Right hindlimb (tissue), 1 donor: ENCODE results near the gene PDHB.

Experiments used
- DNase-seq: peaks from one replicate; pipeline ENCODE4 v3.0.0-alpha.2; 2018

The PDHB gene

GRCh38 chr3:58434990-58435389 is 1.4 kb upstream of the PDHB start:
- no peak for DNase-seq

GRCh38 chr3:58434511-58434910 is 879 bp upstream of the PDHB start:
- no peak for DNase-seq

- no peak for DNase-seq
Measured at GRCh38 chr3:58434168-58434504, 504 bp upstream of the PDHB start.

GRCh38 chr3:58432905-58433304 is 727 bp downstream of the PDHB start:
- no peak for DNase-seq

GRCh38 chr3:58429657-58430056 is 4.0 kb downstream of the PDHB start:
- no peak for DNase-seq

- no peak for DNase-seq
Measured at GRCh38 chr3:58427661-58428361, 5.8 kb downstream of the PDHB start.

GRCh38 chr3:58425782-58426181 is 7.8 kb downstream of the PDHB start:
- no peak for DNase-seq

GRCh38 chr3:58424613-58425012 is 9.0 kb downstream of the PDHB start:
- DNase-seq = no peak

- DNase-seq = no peak
Measured at GRCh38 chr3:58422756-58423325, 10.8 kb downstream of the PDHB start.

GRCh38 chr3:58421004-58421403 is 12.6 kb downstream of the PDHB start:
- no peak for DNase-seq

- peak; percentile 64 for DNase-seq
Measured at GRCh38 chr3:58419780-58420507, 13.7 kb downstream of the PDHB start.

GRCh38 chr3:58418227-58418626 is 15.4 kb downstream of the PDHB start:
- DNase-seq = no peak

- DNase-seq = no peak
Measured at GRCh38 chr3:58417075-58417474, 16.6 kb downstream of the PDHB start.

GRCh38 chr3:58416191-58416590 is 17.4 kb downstream of the PDHB start:
- DNase-seq = no peak

- DNase-seq = peak; percentile 47
Measured at GRCh38 chr3:58414538-58415197, 19.0 kb downstream of the PDHB start.

GRCh38 chr3:58411851-58412830 is 21.5 kb downstream of the PDHB start:
- DNase-seq = no peak

- DNase-seq = no peak
Measured at GRCh38 chr3:58411036-58411435, 22.6 kb downstream of the PDHB start.

- DNase-seq = no peak
Measured at GRCh38 chr3:58409663-58410062, 24.0 kb downstream of the PDHB start.

- DNase-seq = no peak
Measured at GRCh38 chr3:58408906-58409305, 24.7 kb downstream of the PDHB start.

- DNase-seq = no peak
Measured at GRCh38 chr3:58404396-58404795, 29.2 kb downstream of the PDHB start.

GRCh38 chr3:58403513-58404109 is 30.0 kb downstream of the PDHB start:
- no peak for DNase-seq

- no peak for DNase-seq
Measured at GRCh38 chr3:58398669-58399333, 34.8 kb downstream of the PDHB start.
